DOHH2 (cell line): ENCODE measurements around the gene ACYP2.
"Not testable (repeated sequence)": the region's sequence is repeated elsewhere in the genome, so short reads cannot be mapped to it uniquely, and the experiment has no call there.

Experiments
- H3F3A ChIP-seq: fragments of 200-600 bp; sonication (generic), shearing (Covaris generic); 2 replicates; pipeline ENCODE4 v1.6.0; 2016; ENCODE audit warnings: antibody characterized with exemption, mild to moderate bottlenecking; ENCODE audit not compliant: control insufficient read depth, insufficient read depth
- H3K27ac ChIP-seq: fragments of 200-600 bp; sonication (generic); 2 replicates; pipeline ENCODE4 v1.5.1; 2014; ENCODE audit warnings: low read depth, mild to moderate bottlenecking, low read length, moderate library complexity
- H3K27me3 ChIP-seq: fragments of 200-600 bp; sonication (generic); 2 replicates; pipeline ENCODE4 v1.6.1; 2014; ENCODE audit warnings: mild to moderate bottlenecking, low read length, mixed read lengths; ENCODE audit not compliant: control insufficient read depth
- H3K36me3 ChIP-seq: fragments of 200-600 bp; sonication (generic); 2 replicates; pipeline ENCODE4 v1.6.1; 2014; ENCODE audit warnings: mild to moderate bottlenecking, low read length, moderate library complexity, mixed read lengths; ENCODE audit not compliant: control insufficient read depth
- H3K4me1 ChIP-seq: fragments of 200-600 bp; sonication (generic); 2 replicates; pipeline ENCODE4 v1.6.1; 2014; ENCODE audit warnings: mild to moderate bottlenecking, low read length, mixed read lengths; ENCODE audit not compliant: control insufficient read depth
- H3K4me2 ChIP-seq: fragments of 200-600 bp; sonication (generic); 2 replicates; pipeline ENCODE4 v1.6.0; 2014; ENCODE audit warnings: mild to moderate bottlenecking, low read length, moderate library complexity
- H3K4me3 ChIP-seq: fragments of 200-600 bp; sonication (generic); 2 replicates; pipeline ENCODE4 v1.5.1; 2014; ENCODE audit warnings: mild to moderate bottlenecking, low read length, mixed read lengths
- H3K79me2 ChIP-seq: fragments of 200-600 bp; sonication (generic); 2 replicates; pipeline ENCODE4 v1.6.1; 2014; ENCODE audit warnings: mild to moderate bottlenecking, low read length, mixed read lengths; ENCODE audit not compliant: control insufficient read depth
- H3K9me2 ChIP-seq: fragments of 200-600 bp; sonication (generic); replicated peaks from 2 replicates; pipeline ENCODE4 v1.6.1; 2014; ENCODE audit warnings: mild to moderate bottlenecking, low read length, mixed read lengths; ENCODE audit not compliant: control insufficient read depth
- H3K9me3 ChIP-seq: fragments of 200-600 bp; sonication (generic); 2 replicates; pipeline ENCODE4 v1.6.1; 2014; ENCODE audit warnings: antibody characterized with exemption, low read length, mixed read lengths; ENCODE audit not compliant: control insufficient read depth, insufficient read depth
- H4K20me1 ChIP-seq: fragments of 200-600 bp; sonication (generic); 2 replicates; pipeline ENCODE4 v1.6.0; 2014; ENCODE audit warnings: low read depth, mild to moderate bottlenecking, antibody characterized with exemption, low read length, moderate library complexity; ENCODE audit not compliant: control insufficient read depth, insufficient read depth
- EZH2phosphoT487 ChIP-seq: fragments of 200-600 bp; sonication (generic); IDR thresholded peaks from 2 replicates; pipeline ENCODE4 v1.6.1; 2017; ENCODE audit warnings: borderline replicate concordance, mild to moderate bottlenecking, antibody characterized with exemption, low read length, moderate library complexity, mixed read lengths
- TF ChIP-seq, protein P1 (sequence below): fragments of 200-600 bp; sonication (generic); IDR thresholded peaks from one replicate; pipeline ENCODE4 v1.5.1; 2014; ENCODE audit warnings: antibody characterized with exemption, mild to moderate bottlenecking, low read depth, low read length; ENCODE audit not compliant: poor library complexity, severe bottlenecking

ACYP2 gene

DNA sequence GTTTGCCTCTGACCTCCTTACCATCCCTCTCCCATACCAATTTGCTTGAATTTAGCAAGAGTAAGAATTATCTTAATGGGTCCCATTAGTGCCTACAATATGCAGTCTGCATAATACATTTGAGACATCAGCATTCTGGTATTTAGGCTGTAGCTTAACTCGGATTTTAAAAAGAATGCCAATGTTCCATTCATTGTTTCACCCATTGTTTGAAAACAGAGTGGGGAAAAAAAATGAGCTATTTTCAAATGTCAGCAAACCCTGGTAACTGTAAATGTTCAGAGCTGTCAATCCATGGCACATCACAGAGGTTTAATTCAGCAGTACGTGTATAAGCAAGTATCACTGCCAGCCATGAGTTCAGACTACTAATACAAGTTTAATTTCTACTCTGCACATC is 202.6 kb downstream of the ACYP2 start:
- Histone ChIP-seq H3K27ac (no peak overlapping the region), H3K4me1 (no peaks in the 10 kb centered on the region), H3K27me3 (no peaks in the 10 kb centered on the region), H3F3A (no peaks in the 10 kb centered on the region), H3K9me2 (no peaks in the 10 kb centered on the region), H3K9me3 (no peaks in the 10 kb centered on the region), H3K4me2 (no peak overlapping the region), H3K36me3 (no peaks in the 10 kb centered on the region), H3K79me2 (no peaks in the 10 kb centered on the region), H4K20me1 (no peaks in the 10 kb centered on the region), H3K4me3 (no peak overlapping the region)
- TF ChIP-seq, protein P1, sequence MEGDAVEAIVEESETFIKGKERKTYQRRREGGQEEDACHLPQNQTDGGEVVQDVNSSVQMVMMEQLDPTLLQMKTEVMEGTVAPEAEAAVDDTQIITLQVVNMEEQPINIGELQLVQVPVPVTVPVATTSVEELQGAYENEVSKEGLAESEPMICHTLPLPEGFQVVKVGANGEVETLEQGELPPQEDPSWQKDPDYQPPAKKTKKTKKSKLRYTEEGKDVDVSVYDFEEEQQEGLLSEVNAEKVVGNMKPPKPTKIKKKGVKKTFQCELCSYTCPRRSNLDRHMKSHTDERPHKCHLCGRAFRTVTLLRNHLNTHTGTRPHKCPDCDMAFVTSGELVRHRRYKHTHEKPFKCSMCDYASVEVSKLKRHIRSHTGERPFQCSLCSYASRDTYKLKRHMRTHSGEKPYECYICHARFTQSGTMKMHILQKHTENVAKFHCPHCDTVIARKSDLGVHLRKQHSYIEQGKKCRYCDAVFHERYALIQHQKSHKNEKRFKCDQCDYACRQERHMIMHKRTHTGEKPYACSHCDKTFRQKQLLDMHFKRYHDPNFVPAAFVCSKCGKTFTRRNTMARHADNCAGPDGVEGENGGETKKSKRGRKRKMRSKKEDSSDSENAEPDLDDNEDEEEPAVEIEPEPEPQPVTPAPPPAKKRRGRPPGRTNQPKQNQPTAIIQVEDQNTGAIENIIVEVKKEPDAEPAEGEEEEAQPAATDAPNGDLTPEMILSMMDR, result no peak
- TF ChIP-seq EZH2phosphoT487, result no peak

DNA sequence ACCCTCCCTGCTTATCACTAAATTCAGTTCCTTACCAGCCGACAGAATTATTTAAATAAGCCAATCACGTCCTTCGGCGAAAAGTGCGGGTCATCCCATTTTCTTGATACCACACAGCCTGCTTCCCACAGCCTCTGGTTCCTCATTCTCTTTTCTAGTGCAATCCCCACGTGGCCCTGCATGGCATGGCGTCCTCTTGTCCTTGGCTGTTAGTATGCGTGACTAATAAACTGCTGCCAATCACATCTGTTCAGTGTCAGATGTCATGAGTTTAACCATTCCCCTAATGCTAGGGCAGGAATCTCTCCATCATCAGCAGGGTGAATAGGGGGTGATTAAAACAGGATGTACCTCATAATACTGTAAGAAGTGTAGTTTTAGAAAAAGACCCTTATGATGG is 203.4 kb downstream of the ACYP2 start:
- no peak overlapping the region for H3K27ac ChIP-seq
- H3K9me3 ChIP-seq, result no peaks in the 10 kb centered on the region
- H3K4me2 ChIP-seq, result no peak overlapping the region

DNA sequence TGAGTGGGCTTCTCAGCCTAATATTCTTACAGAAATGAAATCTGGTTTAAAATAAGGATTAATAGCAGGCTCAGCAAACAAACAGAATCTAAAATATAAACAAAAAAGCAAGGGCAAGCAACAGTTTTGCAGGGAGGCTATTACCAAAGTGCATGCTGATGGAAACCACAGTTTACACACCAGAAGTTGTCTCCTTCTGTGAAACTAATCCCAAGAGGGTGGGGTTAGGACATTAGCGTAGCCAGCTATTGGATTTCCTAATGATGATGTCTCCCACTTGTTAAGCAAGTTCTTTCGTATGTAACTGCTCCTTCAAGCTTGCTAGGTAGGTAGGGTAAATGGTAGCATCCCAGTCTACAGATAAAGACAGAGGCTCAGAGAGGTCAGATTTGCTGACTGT is 205.6 kb downstream of the ACYP2 start:
- Histone ChIP-seq H3K36me3 (no peaks in the 10 kb centered on the region), H3K27me3 (no peaks in the 10 kb centered on the region), H3K4me2 (no peak overlapping the region), H3K9me3 (peaks cover 4% of the 10 kb centered on the region; the same call in 1 of the 2 replicates), H4K20me1 (no peaks in the 10 kb centered on the region), H3K27ac (no peak overlapping the region), H3K4me1 (no peaks in the 10 kb centered on the region), H3K9me2 (no peaks in the 10 kb centered on the region), H3K4me3 (no peak overlapping the region), H3K79me2 (no peaks in the 10 kb centered on the region), H3F3A (no peaks in the 10 kb centered on the region)
- TF ChIP-seq, protein P1, result no peak
- no peak for TF ChIP-seq EZH2phosphoT487

More for the DNA sequence above, 203.4 kb downstream of the ACYP2 start:
- H3F3A ChIP-seq, result no peaks in the 10 kb centered on the region
- no peaks in the 10 kb centered on the region for H4K20me1 ChIP-seq
- H3K79me2 ChIP-seq, result no peaks in the 10 kb centered on the region
- no peaks in the 10 kb centered on the region for H3K4me1 ChIP-seq
- no peaks in the 10 kb centered on the region for H3K36me3 ChIP-seq
- H3K4me3 ChIP-seq, result no peak overlapping the region
- no peaks in the 10 kb centered on the region for H3K9me2 ChIP-seq
- no peak for TF ChIP-seq EZH2phosphoT487
- TF ChIP-seq, protein P1, result no peak
- H3K27me3 ChIP-seq, result no peaks in the 10 kb centered on the region

DNA sequence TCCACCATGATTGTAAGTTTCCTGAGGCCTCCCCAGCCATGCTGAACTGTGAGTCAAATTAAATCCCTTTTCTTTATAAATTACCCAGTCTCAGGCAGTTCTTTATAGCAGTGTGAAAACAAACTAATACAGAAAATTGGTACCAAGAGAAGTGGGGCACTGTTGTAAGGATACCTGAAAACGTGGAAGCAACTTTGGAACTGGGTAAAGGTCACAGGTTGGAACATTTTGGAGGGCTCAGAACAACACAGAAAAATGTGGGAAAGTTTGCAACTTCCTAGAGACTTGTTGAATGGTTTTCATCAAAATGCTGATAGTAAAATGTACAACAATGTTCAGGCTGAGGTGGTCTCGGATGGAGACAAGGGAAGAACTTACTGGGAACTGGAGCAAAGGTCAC is 209.1 kb downstream of the ACYP2 start:
- H3K36me3 ChIP-seq, H3K4me1 ChIP-seq, H3K79me2 ChIP-seq, H3K9me3 ChIP-seq, H3K4me2 ChIP-seq, H3K27me3 ChIP-seq, H3K4me3 ChIP-seq, H3F3A ChIP-seq, H4K20me1 ChIP-seq, H3K9me2 ChIP-seq, H3K27ac ChIP-seq: not testable (repeated sequence)
